ENCODE results near the gene ANKMY1. TPM values are rescaled to one million over a fixed set of nuclear protein-coding genes. Genes with fewer than 3 reads are reported as not detected.
A peak's percentile ranks its signal among the peaks of the same experiment; 100 is the strongest.

The ANKMY1 gene
- total and polyA plus RNA-seq, 2 of the 8 experiments (the other 6 are each of a cell fraction or from before 2014, with no cell fraction given): 4.5 to 4.8 TPM

DNA sequence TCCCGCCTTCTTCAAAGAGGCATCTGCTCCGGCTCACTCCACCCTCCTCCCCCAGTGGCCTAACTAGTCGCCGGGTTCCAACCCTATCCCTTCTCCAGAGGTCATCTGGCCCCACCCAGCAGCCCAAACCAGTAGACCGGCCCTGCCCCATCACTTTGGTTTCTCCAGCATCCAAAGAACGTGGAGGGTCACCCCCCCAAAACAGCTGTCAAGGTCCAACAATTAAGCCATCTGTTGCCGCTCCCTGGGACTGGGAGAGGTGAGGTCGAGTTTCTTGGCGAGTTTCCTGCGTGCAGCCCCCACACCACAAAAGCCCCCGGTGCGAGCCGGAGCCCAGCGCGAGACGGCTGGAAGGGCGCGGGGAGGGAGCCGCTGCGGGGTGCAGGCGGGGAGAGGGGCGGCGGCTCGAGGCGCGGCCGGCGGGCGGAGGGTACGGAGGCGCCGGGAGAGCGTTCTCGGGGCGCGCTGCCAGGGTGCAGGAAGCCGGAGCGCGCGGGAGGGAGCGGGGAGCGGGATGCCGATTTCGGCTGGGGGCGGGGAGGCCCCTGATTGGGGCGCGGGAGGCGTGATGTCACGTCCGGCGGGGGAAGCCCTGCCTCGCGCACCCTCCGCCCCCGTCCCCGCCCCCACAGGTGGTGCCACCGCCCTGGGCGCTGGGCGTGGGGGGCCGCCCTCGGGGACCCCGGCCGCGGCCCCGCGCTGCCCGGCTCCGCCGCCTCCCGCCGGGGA lies 122.9 kb downstream of the ANKMY1 start (continued):
- TF ChIP-seq CHD1 (IDR thresholded peaks at IDR 0.05; ENCODE audit: low read depth, low read length): no peak
- no peak for TF ChIP-seq HDAC6 (IDR thresholded peaks at IDR 0.05; ENCODE audit: low read depth, low read length)
- TF ChIP-seq, protein P1, sequence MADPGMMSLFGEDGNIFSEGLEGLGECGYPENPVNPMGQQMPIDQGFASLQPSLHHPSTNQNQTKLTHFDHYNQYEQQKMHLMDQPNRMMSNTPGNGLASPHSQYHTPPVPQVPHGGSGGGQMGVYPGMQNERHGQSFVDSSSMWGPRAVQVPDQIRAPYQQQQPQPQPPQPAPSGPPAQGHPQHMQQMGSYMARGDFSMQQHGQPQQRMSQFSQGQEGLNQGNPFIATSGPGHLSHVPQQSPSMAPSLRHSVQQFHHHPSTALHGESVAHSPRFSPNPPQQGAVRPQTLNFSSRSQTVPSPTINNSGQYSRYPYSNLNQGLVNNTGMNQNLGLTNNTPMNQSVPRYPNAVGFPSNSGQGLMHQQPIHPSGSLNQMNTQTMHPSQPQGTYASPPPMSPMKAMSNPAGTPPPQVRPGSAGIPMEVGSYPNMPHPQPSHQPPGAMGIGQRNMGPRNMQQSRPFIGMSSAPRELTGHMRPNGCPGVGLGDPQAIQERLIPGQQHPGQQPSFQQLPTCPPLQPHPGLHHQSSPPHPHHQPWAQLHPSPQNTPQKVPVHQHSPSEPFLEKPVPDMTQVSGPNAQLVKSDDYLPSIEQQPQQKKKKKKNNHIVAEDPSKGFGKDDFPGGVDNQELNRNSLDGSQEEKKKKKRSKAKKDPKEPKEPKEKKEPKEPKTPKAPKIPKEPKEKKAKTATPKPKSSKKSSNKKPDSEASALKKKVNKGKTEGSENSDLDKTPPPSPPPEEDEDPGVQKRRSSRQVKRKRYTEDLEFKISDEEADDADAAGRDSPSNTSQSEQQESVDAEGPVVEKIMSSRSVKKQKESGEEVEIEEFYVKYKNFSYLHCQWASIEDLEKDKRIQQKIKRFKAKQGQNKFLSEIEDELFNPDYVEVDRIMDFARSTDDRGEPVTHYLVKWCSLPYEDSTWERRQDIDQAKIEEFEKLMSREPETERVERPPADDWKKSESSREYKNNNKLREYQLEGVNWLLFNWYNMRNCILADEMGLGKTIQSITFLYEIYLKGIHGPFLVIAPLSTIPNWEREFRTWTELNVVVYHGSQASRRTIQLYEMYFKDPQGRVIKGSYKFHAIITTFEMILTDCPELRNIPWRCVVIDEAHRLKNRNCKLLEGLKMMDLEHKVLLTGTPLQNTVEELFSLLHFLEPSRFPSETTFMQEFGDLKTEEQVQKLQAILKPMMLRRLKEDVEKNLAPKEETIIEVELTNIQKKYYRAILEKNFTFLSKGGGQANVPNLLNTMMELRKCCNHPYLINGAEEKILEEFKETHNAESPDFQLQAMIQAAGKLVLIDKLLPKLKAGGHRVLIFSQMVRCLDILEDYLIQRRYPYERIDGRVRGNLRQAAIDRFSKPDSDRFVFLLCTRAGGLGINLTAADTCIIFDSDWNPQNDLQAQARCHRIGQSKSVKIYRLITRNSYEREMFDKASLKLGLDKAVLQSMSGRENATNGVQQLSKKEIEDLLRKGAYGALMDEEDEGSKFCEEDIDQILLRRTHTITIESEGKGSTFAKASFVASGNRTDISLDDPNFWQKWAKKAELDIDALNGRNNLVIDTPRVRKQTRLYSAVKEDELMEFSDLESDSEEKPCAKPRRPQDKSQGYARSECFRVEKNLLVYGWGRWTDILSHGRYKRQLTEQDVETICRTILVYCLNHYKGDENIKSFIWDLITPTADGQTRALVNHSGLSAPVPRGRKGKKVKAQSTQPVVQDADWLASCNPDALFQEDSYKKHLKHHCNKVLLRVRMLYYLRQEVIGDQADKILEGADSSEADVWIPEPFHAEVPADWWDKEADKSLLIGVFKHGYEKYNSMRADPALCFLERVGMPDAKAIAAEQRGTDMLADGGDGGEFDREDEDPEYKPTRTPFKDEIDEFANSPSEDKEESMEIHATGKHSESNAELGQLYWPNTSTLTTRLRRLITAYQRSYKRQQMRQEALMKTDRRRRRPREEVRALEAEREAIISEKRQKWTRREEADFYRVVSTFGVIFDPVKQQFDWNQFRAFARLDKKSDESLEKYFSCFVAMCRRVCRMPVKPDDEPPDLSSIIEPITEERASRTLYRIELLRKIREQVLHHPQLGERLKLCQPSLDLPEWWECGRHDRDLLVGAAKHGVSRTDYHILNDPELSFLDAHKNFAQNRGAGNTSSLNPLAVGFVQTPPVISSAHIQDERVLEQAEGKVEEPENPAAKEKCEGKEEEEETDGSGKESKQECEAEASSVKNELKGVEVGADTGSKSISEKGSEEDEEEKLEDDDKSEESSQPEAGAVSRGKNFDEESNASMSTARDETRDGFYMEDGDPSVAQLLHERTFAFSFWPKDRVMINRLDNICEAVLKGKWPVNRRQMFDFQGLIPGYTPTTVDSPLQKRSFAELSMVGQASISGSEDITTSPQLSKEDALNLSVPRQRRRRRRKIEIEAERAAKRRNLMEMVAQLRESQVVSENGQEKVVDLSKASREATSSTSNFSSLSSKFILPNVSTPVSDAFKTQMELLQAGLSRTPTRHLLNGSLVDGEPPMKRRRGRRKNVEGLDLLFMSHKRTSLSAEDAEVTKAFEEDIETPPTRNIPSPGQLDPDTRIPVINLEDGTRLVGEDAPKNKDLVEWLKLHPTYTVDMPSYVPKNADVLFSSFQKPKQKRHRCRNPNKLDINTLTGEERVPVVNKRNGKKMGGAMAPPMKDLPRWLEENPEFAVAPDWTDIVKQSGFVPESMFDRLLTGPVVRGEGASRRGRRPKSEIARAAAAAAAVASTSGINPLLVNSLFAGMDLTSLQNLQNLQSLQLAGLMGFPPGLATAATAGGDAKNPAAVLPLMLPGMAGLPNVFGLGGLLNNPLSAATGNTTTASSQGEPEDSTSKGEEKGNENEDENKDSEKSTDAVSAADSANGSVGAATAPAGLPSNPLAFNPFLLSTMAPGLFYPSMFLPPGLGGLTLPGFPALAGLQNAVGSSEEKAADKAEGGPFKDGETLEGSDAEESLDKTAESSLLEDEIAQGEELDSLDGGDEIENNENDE (IDR thresholded peaks at IDR 0.05; ENCODE audit: insufficient replicate concordance, low read length): no peak
- TF ChIP-seq MAFK (IDR thresholded peaks at IDR 0.05; ENCODE audit: low read depth, low read length): no peak
- TF ChIP-seq ATF2 (IDR thresholded peaks at IDR 0.05; ENCODE audit: low read length): no peak
- TF ChIP-seq TCF12 (IDR thresholded peaks at IDR 0.05; ENCODE audit: low read depth, low read length): no peak
- no peak for TF ChIP-seq RFX5 (IDR thresholded peaks at IDR 0.05; ENCODE audit: borderline replicate concordance, low read depth, low read length)
- TF ChIP-seq SIN3A (conservative IDR thresholded peaks at IDR 0.05 in 1 of 2, IDR thresholded peaks at IDR 0.05 in 1 of 2; ENCODE audit: low read depth in 1 of 2, low read length in 2 of 2): no peak
- peak; percentile 29; the same call in 1 of the 2 replicates for TF ChIP-seq TAF1 (IDR thresholded peaks at IDR 0.05; ENCODE audit: low read depth, low read length)
